GM12891 (cell line): ENCODE data around the gene LPAR6.

Source experiments
- POLR2A ChIP-seq: IDR thresholded peaks from 2 replicates; pipeline ENCODE4 v1.6.1; 2011; ENCODE audit warnings: low read depth, low read length, control low read depth
- POLR2AphosphoS5 ChIP-seq: IDR thresholded peaks from 2 replicates; pipeline ENCODE4 v1.6.1; 2011; ENCODE audit warnings: low read depth, low read length, control low read depth
- POU2F2 ChIP-seq: IDR thresholded peaks from 2 replicates; pipeline ENCODE4 v1.6.1; 2011; ENCODE audit warnings: low read depth, mild to moderate bottlenecking, control low read depth, low read length, moderate library complexity
- TAF1 ChIP-seq: IDR thresholded peaks from 2 replicates; pipeline ENCODE4 v1.6.1; 2011; ENCODE audit warnings: low read depth, low read length, control low read depth

DNA sequence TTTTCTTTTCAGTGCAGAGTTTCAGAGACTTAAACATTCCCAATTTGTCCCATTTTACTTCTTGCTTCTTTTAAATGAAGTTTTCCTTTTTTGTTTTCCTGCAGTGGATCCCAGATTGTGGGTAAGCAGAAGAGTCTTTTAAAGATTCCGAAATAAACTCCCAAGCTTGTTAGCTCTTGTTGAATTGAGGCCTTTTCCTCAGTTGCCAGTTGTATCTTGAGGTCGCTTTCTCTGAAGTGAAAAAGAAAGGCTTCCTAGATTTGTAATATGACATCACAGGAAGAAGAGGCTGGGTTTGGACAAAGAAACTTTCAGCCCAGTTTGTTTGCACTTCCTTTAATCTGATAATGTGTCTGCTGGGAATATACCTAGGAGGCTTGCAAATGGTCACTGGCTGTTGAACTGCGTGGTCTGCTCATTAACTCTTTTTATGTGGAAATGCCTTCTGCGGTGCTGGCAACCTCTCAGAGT lies at the start of gene LPAR6:
- no peak for TF ChIP-seq POLR2A
- TF ChIP-seq POLR2AphosphoS5: no peak
- TF ChIP-seq TAF1: no peak
- TF ChIP-seq POU2F2: no peak
